H9 (cell line): Measurements from ENCODE around the gene SCAMP3. TPM values are rescaled to one million over a fixed set of nuclear protein-coding genes. Genes with fewer than 3 reads are reported as not detected.

ENCODE experiments used
- DNase-seq: peaks from one replicate; pipeline ENCODE4 v3.0.0-alpha.2; 2017
- H2AFZ ChIP-seq: one replicate; pipeline ENCODE4 v1.6.1; 2013; ENCODE audit warnings: mild to moderate bottlenecking, low read length, control low read depth, moderate library complexity
- H2AK5ac ChIP-seq: 2 replicates; pipeline ENCODE4 v1.6.1; 2013; ENCODE audit warnings: low read length, control low read depth, mixed read lengths; ENCODE audit not compliant: insufficient read length
- H2BK120ac ChIP-seq: one replicate; pipeline ENCODE4 v1.6.1; 2013; ENCODE audit warnings: low read depth, mild to moderate bottlenecking, low read length, control low read depth, inconsistent platforms; ENCODE audit not compliant: poor library complexity, severe bottlenecking
- H2BK12ac ChIP-seq: 2 replicates; pipeline ENCODE4 v1.6.1; 2013; ENCODE audit warnings: low read length, control low read depth, mixed read lengths, low read depth; ENCODE audit not compliant: insufficient read length
- H2BK15ac ChIP-seq: 2 replicates; pipeline ENCODE4 v1.6.1; 2013; ENCODE audit warnings: low read depth, low read length, control low read depth
- H2BK20ac ChIP-seq: one replicate; pipeline ENCODE4 v1.6.1; 2013; ENCODE audit warnings: low read depth, mild to moderate bottlenecking, low read length, control low read depth, inconsistent platforms; ENCODE audit not compliant: poor library complexity, severe bottlenecking
- H2BK5ac ChIP-seq: 2 replicates; pipeline ENCODE4 v1.6.1; 2013; ENCODE audit warnings: low read length, control low read depth, mixed read lengths; ENCODE audit not compliant: insufficient read length
- H3K14ac ChIP-seq: 2 replicates; pipeline ENCODE4 v1.6.1; 2013; ENCODE audit warnings: low read length, control low read depth; ENCODE audit not compliant: insufficient read depth
- H3K18ac ChIP-seq: 2 replicates; pipeline ENCODE4 v1.6.1; 2013; ENCODE audit warnings: low read depth, mild to moderate bottlenecking, mixed read lengths, low read length, control low read depth; ENCODE audit not compliant: insufficient read length
- H3K23ac ChIP-seq: 2 replicates; pipeline ENCODE4 v1.6.1; 2013; ENCODE audit warnings: low read length, control low read depth, mixed read lengths, low read depth; ENCODE audit not compliant: insufficient read length
- H3K23me2 ChIP-seq: 2 replicates; pipeline ENCODE4 v1.6.1; 2013; ENCODE audit warnings: low read depth, mild to moderate bottlenecking, mixed read lengths, low read length, control low read depth; ENCODE audit not compliant: insufficient read length, poor library complexity, severe bottlenecking
- H3K27ac ChIP-seq: 2 replicates; pipeline ENCODE4 v1.5.1; 2013; ENCODE audit warnings: low read length, control low read depth, mixed read lengths, low read depth; ENCODE audit not compliant: insufficient read length
- H3K27me3 ChIP-seq: 2 replicates; pipeline ENCODE4 v1.6.1; 2013; ENCODE audit warnings: low read length, control low read depth, inconsistent platforms; ENCODE audit not compliant: insufficient read depth
- H3K4ac ChIP-seq: 2 replicates; pipeline ENCODE4 v1.6.1; 2013; ENCODE audit warnings: low read depth, mild to moderate bottlenecking, control low read depth, inconsistent platforms, low read length, moderate library complexity
- H3K4me1 ChIP-seq: 2 replicates; pipeline ENCODE4 v1.6.1; 2013; ENCODE audit warnings: low read length, control low read depth, inconsistent platforms; ENCODE audit not compliant: insufficient read depth
- H3K4me2 ChIP-seq: 2 replicates; pipeline ENCODE4 v1.6.1; 2013; ENCODE audit warnings: low read length, control low read depth, mixed read lengths; ENCODE audit not compliant: insufficient read length, insufficient read depth
- H3K56ac ChIP-seq: 2 replicates; pipeline ENCODE4 v1.6.1; 2013; ENCODE audit warnings: low read depth, mild to moderate bottlenecking, mixed read lengths, low read length, control low read depth; ENCODE audit not compliant: insufficient read length
- H3K79me1 ChIP-seq: 2 replicates; pipeline ENCODE4 v1.6.1; 2013; ENCODE audit warnings: low read depth, mild to moderate bottlenecking, moderate library complexity, low read length, control low read depth, inconsistent platforms; ENCODE audit not compliant: insufficient read depth, poor library complexity, severe bottlenecking
- H3K79me2 ChIP-seq: 2 replicates; pipeline ENCODE4 v1.6.1; 2013; ENCODE audit warnings: low read length, control low read depth, inconsistent platforms; ENCODE audit not compliant: insufficient read depth
- H3K9ac ChIP-seq: 2 replicates; pipeline ENCODE4 v1.6.1; 2013; ENCODE audit warnings: low read length, control low read depth, mixed read lengths; ENCODE audit not compliant: insufficient read length; ENCODE audit errors: extremely low read depth
- H3K9me3 ChIP-seq: one replicate; pipeline ENCODE4 v1.6.1; 2013; ENCODE audit warnings: low read depth, low read length, inconsistent platforms; ENCODE audit not compliant: control insufficient read depth
- H3T11ph ChIP-seq: one replicate; pipeline ENCODE4 v1.6.1; 2013; ENCODE audit warnings: mild to moderate bottlenecking, low read length, control low read depth, inconsistent platforms
- H4K20me1 ChIP-seq: one replicate; pipeline ENCODE4 v1.6.1; 2013; ENCODE audit not compliant: control insufficient read depth, insufficient read length, insufficient read depth
- H4K5ac ChIP-seq: 2 replicates; pipeline ENCODE4 v1.6.1; 2013; ENCODE audit warnings: low read depth, mild to moderate bottlenecking, mixed read lengths, low read length, control low read depth; ENCODE audit not compliant: insufficient read length
- H4K8ac ChIP-seq: replicated peaks from 2 replicates; pipeline ENCODE4 v1.6.1; 2013; ENCODE audit warnings: low read length, control low read depth, mixed read lengths, low read depth; ENCODE audit not compliant: insufficient read length
- H4K91ac ChIP-seq: 2 replicates; pipeline ENCODE4 v1.6.1; 2013; ENCODE audit warnings: low read depth, mild to moderate bottlenecking, moderate library complexity, mixed read lengths, low read length, control low read depth; ENCODE audit not compliant: insufficient read length
- H3K27ac Mint-ChIP-seq, 3 experiments: 2 replicates in 2 of 3; 3 replicates in 1 of 3; pipeline ENCODE4 v1.8.0; 2020 to 2021; ENCODE audit warnings: mixed read lengths in 3 of 3, mild to moderate bottlenecking in 1 of 3, moderate library complexity in 1 of 3
- H3K27me3 Mint-ChIP-seq: 2 replicates; pipeline ENCODE4 v1.8.0; 2021; ENCODE audit warnings: low read depth, mild to moderate bottlenecking, moderate library complexity, mixed read lengths
- H3K36me3 Mint-ChIP-seq, 3 experiments: 2 replicates in 2 of 3; 3 replicates in 1 of 3; pipeline ENCODE4 v1.8.0; 2020 to 2021; ENCODE audit warnings: low read depth in 3 of 3, mixed read lengths in 3 of 3; ENCODE audit not compliant: insufficient read depth in 1 of 3
- H3K4me1 Mint-ChIP-seq, 2 experiments: 2 replicates each; pipeline ENCODE4 v1.8.0; 2020; ENCODE audit warnings: mixed read lengths in 2 of 2
- H3K4me3 Mint-ChIP-seq, 2 experiments: 2 replicates in 1 of 2; 3 replicates in 1 of 2; pipeline ENCODE4 v1.8.0; 2020 to 2021; ENCODE audit warnings: mild to moderate bottlenecking in 2 of 2, mixed read lengths in 2 of 2, moderate library complexity in 1 of 2
- H3K9me3 Mint-ChIP-seq, 2 experiments: 2 replicates in 1 of 2; 3 replicates in 1 of 2; pipeline ENCODE4 v1.8.0; 2020; ENCODE audit warnings: mild to moderate bottlenecking in 2 of 2, mixed read lengths in 2 of 2, moderate library complexity in 1 of 2
- CTCF ChIP-seq: fragments of 200-600 bp; sonication (generic); conservative IDR thresholded peaks from 3 replicates; pipeline ENCODE4 v1.8.0; 2021; ENCODE audit warnings: antibody characterized with exemption, mild to moderate bottlenecking
- WGBS: extraction: QIAGEN DNeasy Blood & Tissue Kit; methylation state at CpG from one replicate; pipeline ENCODE4 v1.1.7; 2013; ENCODE audit warnings: missing lambda C conversion rate, low lambda C conversion rate, mixed read lengths; ENCODE audit not compliant: insufficient read length; ENCODE audit errors: extremely low coverage; 5-methylcytosine and 5-hydroxymethylcytosine counted together
- total RNA-seq: library from RNA; stranded (reverse); gene quantifications from 2 replicates; pipeline ENCODE4 v1.2.1, GENCODE V29; 2021

Gene SCAMP3
- total RNA-seq, 1 experiment from 2014 or later, result 52.5 TPM

DNA sequence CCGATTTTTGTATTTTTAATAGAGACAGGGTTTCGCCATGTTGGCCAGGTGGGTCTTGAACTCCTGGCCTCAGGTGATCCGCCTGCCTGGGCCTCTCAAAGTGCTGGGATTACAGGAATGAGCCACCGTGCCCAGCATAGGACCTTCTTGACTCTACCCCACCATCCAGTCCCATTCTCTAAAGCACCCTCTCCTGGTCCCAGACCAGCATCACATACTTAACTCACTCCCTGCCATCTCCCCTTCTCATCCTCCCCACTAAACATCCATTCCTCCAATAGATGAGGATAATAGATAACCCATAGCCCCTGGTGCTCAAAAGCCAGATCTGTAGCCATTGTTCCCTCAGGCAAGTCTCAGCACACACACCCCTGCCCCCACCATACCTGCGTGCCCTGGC, 9.0 kb downstream of the SCAMP3 start:
- TF ChIP-seq CTCF, result no peak; the same call in 2 of the 3 replicates
- DNase-seq, result no peak
- Histone ChIP-seq H3K9ac (no peak overlapping the region), H3K23ac (no peak overlapping the region), H3K4ac (no peak overlapping the region), H3K18ac (no peak overlapping the region), H2AFZ (no peak overlapping the region), H4K20me1 (no peaks in the 10 kb centered on the region), H2AK5ac (no peak overlapping the region), H3K79me1 (no peaks in the 10 kb centered on the region), H3K79me2 (no peaks in the 10 kb centered on the region), H2BK120ac (no peak overlapping the region), H3K27ac (no peak overlapping the region), H3K14ac (no peak overlapping the region), H3K9me3 (no peaks in the 10 kb centered on the region), H3K23me2 (peaks cover 14% of the 10 kb centered on the region), H3K4me1 (peaks cover 4% of the 10 kb centered on the region; the same call in 1 of the 2 replicates), H4K91ac (no peak overlapping the region), H2BK15ac (no peak overlapping the region), H3K56ac (no peak overlapping the region), H3T11ph (no peak overlapping the region), H4K8ac (no peak overlapping the region), H4K5ac (no peak overlapping the region), H2BK12ac (no peak overlapping the region), H3K4me2 (no peak overlapping the region), H2BK20ac (no peak overlapping the region), H3K27me3 (no peaks in the 10 kb centered on the region), H2BK5ac (no peak overlapping the region)
- peak overlapping the region; percentile 73 to 88 for H3K4me3 Mint-ChIP-seq
- H3K27me3 Mint-ChIP-seq, result peaks cover 2% of the 10 kb centered on the region; the same call in 1 of the 2 replicates
- H3K4me1 Mint-ChIP-seq, result peaks cover 30 to 32% of the 10 kb centered on the region in 2 experiments
- H3K36me3 Mint-ChIP-seq, result peaks cover 6 to 25% (median 18%) of the 10 kb centered on the region in 3 experiments
- no CpG with 5 or more reads among the region's 5 CpGs for WGBS
- H3K27ac Mint-ChIP-seq, result no peak overlapping the region
- no peaks in the 10 kb centered on the region for H3K9me3 Mint-ChIP-seq
